Stimulated activated CD8-positive, alpha-beta memory T cell treated with anti-CD3 and anti-CD28 coated beads, Interleukin-15, amount 100 ng/mL, for 48 hours (primary cell): ENCODE measurements around the gene VWA8.
"Not testable (repeated sequence)": the region's sequence is repeated elsewhere in the genome, so short reads cannot be mapped to it uniquely, and the experiment has no call there.

ENCODE experiments used
- DNase-seq, 2 donors: peaks; one replicate each; pipeline ENCODE4 v3.0.0-alpha.2; 2020; ENCODE audit warnings: low read depth in 2 of 2

The VWA8 gene

GRCh38 chr13:41558781-41559560, 401.9 kb downstream of the VWA8 start:
- no peak for DNase-seq

- DNase-seq, result no peak
Measured at GRCh38 chr13:41557719-41558118, 403.2 kb downstream of the VWA8 start.

GRCh38 chr13:41554626-41555386, 406.1 kb downstream of the VWA8 start:
- DNase-seq, result peak; percentile 43 to 53

- DNase-seq, result no peak
Measured at GRCh38 chr13:41554180-41554579, 406.7 kb downstream of the VWA8 start.

GRCh38 chr13:41552031-41552430, 408.9 kb downstream of the VWA8 start:
- no peak for DNase-seq

GRCh38 chr13:41550276-41550675, 410.6 kb downstream of the VWA8 start:
- DNase-seq, result no peak

GRCh38 chr13:41549491-41549890, 411.4 kb downstream of the VWA8 start:
- DNase-seq, result no peak

GRCh38 chr13:41548910-41549309, 412.0 kb downstream of the VWA8 start:
- DNase-seq, result no peak

GRCh38 chr13:41548031-41548430, 412.9 kb downstream of the VWA8 start:
- no peak for DNase-seq

GRCh38 chr13:41547251-41548000, 413.5 kb downstream of the VWA8 start:
- no peak for DNase-seq

- DNase-seq, result peak; percentile 15 to 34
Measured at GRCh38 chr13:41546372-41547190, 414.3 kb downstream of the VWA8 start.

GRCh38 chr13:41545432-41545707, 415.5 kb downstream of the VWA8 start:
- DNase-seq, result no peak

- DNase-seq, result no peak
Measured at GRCh38 chr13:41543664-41544300, 417.1 kb downstream of the VWA8 start.

GRCh38 chr13:41542799-41543198, 418.1 kb downstream of the VWA8 start:
- not testable (repeated sequence) for DNase-seq

GRCh38 chr13:41542281-41542680, 418.6 kb downstream of the VWA8 start:
- DNase-seq, result no peak

GRCh38 chr13:41541142-41541938, 419.6 kb downstream of the VWA8 start:
- DNase-seq, result no peak

GRCh38 chr13:41540240-41540639, 420.7 kb downstream of the VWA8 start:
- not testable (repeated sequence) for DNase-seq

- DNase-seq, result no peak
Measured at GRCh38 chr13:41533266-41534052, 427.4 kb downstream of the VWA8 start.

- DNase-seq, result no peak
Measured at GRCh38 chr13:41528021-41528420, 432.9 kb downstream of the VWA8 start.
